A204.1 (cell line): ENCODE data around the gene CD52.

ENCODE experiments used
- FAIRE-seq: peaks from 2 replicates; lab custom pipeline; 2012; peaks lifted over from hg19 to GRCh38; lab: Jason Lieb, UNC

The CD52 gene

DNA sequence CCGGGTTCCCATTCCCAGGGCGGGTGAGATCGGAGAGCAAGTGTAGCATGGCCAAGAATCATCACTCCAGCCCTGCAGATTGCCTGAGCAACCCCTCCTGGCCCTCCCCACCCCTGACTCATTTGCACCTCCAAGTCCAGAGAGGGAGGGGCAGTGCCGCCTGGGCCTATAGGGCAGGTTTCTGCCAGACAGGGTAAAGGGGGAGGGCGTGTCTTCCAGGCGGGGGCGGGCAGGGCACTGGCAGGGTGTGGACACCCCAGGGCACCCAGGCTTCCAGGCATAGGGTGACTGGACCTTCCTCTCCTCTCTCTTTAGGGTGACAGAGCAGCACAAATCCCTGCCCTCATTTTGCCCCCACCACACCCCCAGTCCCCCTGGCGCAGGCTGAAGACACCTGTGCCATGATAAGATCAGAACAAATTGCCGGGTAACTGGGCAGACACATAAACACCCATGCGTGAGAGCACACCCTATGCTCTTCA is 39.4 kb downstream of the CD52 start:
- no peak for FAIRE-seq

DNA sequence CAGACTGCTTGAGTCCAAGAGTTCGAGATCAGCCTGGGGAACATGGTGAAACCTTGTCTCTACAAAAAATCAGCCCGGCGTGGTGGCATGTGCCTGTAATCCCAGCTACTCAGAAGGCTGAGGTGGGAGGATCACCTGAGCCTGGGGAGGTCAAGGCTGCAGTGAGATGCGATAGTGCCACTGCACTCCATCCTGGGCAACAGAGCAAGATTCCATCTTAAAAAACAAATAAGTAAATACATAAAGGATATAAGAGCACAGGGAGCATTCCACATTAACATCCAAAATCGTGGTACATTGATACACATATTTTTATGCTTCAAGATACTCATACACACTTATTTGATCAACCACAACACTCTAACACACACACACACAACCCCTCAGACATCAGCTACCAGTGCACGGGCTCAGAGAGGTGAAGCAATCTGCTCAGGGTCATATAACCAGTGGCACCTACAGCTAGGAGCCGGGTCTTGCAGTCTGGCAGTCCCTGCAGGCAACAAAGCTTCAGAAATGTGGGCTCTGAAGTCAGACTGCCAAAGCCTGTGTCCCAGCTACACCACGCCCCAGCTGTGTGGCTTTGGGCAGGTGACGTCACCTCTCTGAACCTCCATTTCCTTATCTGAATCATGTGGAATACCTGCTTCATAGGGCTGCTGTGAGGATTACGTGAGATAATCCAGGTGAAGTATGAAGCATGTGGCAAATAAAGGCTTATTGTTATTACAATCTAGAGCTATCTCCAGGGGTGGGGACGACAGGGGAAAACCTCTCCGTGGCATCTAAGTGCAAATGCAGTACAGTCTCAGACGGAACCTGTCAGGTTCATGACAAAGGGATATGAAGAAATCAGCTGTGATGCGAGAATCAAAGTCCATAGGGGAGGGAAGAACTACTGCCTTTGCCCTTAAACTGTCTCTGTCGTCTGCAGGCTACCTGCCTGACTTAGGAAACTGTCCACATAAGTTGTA is 40.9 kb downstream of the CD52 start:
- no peak for FAIRE-seq

DNA sequence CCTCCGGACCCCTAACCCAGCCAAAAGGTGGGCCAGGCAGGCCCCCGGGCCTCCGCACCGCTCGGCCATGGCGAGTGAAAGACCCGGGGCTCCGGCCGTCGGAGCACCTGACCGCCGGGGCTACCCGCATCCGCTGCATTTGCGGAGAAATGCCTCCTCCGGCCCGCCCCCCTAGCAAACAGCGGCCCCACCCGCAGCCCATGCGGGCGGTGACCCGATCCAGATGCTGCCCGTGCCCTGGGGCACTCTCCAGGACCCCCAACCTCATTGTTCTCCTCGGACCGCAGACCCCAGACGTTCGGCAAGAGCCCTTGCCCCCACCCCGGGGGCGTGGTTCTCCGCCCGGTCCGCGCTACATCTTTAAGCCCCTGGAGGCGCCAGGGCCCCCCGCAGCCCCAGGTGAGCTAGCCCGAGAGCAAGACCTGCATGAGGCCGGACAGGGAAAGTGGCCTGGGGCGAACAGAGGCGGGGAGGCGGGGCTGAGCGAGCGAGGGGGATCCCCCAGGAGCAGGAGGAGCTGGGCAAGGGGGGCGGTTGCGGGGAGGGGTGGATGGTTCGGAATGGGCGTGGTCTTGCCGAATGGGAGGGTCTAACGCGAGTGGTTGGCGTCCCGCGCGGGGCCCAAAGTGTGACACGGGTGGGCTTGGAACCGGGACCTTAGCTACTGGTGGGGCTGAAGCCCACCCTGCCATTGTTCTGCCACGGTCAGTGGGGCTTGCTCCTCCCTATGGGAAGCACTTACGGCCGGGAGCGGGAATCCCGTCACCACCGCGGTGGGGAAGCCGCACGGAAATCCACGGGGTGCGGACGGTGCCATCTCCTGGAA is 42.4 kb downstream of the CD52 start:
- FAIRE-seq: no peak

DNA sequence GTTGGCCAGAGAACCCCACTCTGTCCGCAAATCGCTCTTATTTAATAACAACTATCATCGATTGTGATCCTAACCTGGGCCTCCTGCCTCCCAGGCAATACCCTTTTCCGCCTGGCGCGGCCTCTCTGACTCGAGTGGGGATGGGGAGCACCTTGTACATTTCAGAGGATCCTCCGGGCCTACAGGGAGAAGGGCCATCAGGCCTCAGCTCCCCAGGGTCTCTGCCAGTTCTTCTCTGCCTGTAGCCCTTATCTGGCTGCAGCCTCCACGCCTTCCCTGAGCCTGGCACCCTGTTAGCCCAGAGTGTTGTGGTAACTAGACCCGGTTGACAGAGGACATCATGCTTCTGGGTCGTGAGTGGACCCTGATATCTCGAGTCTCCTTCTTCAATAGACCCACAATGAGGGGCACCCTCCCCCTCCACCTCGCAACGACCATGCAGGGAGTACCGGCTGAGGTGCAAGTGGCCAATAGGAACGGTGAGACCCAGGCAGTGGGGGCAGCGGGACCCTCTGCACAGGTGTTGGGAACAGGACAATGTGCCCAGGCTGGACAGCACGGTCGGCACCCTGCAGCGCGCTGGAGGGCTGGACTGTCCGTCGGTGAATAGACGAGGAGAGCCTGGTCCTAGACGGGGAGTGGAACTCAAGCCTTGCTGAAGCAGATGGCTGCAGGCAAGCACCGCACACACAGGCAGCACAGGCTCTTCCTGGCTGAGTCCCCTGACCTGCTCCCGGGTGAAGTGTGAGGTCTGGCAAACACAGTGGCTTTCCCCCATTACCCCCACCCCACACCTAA is 43.2 kb downstream of the CD52 start:
- no peak for FAIRE-seq

DNA sequence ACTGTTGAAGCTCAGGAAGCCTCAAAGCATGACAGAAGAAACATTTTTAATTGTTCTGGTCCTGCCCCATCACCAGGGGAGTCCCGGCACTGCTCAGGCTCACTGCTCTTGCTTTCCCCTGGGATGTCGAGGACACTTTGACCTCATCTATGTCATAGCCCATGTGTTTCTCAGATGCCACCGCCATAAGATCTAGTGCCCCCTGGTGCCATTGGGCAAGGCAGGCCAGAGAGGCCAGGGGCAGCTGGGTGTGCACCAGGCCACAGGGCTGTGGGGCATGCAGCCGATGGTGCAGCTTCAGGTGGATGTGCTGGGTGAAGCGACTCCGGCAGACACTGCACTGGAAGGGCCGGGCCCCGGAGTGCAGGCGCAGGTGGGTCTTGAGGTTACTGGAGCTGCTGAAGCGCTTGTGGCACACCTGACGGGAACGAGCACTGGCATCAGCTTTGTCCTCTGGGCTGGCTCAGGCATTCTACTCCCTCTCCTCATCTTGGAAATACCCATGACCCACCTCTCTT is 43.9 kb downstream of the CD52 start:
- no peak for FAIRE-seq

DNA sequence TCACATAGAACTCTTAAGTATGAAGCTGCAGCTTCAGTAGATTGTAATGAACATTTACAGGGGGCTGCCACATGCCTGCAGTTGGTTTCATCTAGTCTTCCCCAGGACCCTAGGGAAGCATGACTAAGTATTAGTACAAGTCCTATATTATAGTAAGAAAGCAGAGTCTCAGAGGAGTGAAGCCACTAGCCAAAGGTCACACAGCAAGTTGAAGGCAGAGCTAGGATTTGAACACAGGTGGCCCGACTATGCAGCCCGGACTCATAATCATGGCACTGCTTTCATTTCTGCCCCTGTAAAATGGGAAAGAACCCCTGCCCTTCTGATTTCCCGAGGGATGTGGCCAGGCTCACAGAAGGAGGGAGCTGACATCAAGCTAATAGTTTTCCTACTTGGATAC is 44.6 kb downstream of the CD52 start:
- no peak for FAIRE-seq

DNA sequence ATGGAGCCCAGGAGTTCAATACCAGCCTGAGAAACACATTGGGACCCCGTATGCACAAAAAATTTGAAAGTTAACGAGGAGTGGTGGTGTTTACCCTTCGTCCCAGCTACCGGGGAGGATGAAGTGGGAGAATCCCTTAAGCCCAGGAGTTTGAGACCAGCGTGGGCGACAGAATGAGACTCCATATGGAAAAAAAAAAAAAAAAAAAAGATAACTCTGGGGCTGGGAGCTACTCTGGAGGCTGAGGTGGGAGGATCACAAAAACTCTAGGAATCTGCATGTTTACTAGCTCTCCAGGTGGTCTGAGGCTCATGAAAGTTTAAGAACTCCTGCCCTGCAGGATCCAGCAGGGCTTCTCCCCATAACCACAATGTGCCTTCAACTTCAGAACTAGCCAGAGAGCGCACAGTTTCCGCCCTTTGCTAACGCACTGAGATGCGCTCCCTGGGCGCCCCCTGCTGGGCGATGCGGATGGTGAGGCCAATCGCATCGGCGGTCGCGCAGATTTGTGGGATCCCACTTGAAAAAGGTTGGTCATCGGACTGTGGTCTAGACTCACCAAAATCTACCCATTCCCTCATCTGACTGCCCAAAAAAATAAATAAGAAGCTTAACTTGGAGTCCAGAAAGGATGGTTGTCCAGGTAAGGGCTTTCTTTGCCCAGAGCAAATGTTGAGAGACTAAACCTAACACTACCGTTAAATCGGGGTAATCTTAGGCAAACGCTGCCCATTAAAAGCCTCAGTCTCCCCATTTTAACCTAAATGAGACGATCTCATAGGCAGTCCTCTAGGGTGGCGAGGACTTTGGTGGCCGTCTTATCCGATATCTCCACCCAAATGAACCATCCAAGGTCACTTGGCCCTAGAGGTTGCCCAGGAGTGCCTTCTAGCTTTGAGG is 46.0 kb downstream of the CD52 start:
- FAIRE-seq: no peak

DNA sequence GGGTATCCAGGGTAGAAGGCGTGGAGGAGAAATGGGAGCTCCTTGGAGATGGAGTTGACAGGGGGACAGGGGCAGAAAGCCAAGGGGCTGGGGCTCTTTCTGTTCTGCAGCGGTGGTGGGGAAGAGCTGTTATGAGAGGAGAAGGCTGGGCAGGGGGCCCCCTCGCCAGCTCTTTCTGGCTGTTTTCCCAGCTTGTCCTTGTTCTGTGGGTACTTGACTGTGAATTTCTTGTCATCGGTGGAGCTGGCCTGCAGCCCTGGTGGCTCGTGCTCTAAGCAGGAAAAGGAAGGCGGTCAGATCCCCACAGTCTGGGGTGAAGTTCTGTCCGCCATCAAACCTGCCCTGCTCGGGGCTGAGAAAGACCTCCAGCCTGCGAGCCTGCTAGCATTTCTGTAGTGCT is 47.2 kb downstream of the CD52 start:
- no peak for FAIRE-seq

DNA sequence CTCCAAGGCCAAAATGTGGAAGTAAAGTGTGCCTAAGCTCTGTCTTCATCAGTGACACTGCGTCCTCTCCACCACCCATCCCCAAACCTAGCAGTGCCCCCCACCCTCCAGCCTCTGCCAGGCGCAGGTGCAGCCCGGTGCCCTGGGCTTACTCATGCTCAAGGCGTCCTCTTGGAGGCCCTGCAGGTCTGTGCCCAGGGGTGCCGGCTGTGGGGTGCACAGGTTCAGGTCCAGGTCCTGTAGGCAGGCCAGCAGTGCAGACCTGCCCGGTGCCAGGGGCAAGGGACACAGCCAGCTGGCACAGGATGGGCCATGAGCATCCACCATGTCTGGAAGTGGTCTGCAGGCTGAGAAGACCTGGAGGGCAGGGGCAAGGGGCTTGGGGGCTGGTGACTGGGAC is 49.7 kb downstream of the CD52 start:
- FAIRE-seq: no peak

DNA sequence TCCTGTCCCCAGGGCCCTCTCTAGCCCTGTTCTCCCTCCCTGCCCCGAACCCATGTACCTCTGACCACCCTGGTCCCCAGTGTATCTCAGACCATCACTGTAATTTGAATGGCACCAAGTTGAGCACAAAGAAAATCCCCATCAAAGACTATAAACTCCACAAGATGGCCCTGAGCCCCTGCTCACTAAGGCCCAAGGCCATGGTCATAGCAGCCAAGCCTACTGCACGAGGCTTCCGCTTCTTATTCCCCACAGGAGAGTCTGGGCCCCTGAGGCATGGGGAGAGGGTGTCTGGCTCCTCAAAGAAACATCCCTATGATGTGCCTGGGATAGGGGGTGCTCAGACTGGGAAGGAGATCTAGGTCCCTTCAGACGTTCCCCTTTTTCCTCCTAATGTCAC is 50.2 kb downstream of the CD52 start:
- FAIRE-seq: no peak

DNA sequence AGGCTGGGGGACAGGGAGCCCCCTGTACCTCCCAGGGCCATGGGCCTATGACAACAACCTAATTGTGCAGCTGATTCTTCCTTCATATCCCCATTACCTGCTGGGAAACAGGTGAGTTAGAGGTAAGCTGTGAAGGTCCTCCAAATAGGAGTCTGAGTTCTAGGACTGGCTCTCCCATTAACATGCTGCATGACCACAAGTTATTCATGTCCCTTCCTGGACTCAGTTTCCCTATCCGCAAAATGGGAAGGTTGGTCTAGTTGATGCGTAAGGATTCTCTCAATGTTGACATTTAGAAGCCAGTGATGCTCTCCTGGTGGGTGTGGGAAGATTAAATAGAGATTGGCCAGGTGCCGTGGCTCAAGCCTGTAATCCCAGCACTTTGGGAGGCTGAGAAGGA is 50.7 kb downstream of the CD52 start:
- no peak for FAIRE-seq
